Motor neuron (in vitro differentiated cells): ENCODE data around the gene FSTL4. TPM values are rescaled to one million over a fixed set of nuclear protein-coding genes. Genes with fewer than 3 reads are reported as not detected.
"Not testable (repeated sequence)": the region's sequence is repeated elsewhere in the genome, so short reads cannot be mapped to it uniquely, and the experiment has no call there.

Experiments
- ATAC-seq, 8 experiments: fragments of 200-7000 bp; cut with Tn5 transposase; replicated peaks in 6 of 8; 2 replicates each; pipeline ENCODE4 v1.8.0; 2021; ENCODE audit warnings: mild to moderate bottlenecking in 8 of 8, moderate library complexity in 8 of 8
- H3K27ac ChIP-seq, 2 donors: fragments of 250-450 bp; sonication (Bioruptor Pico); 2 replicates each; pipeline ENCODE4 v1.9.0; 2021; ENCODE audit warnings: antibody characterized with exemption in 2 of 2, mild to moderate bottlenecking in 2 of 2, moderate library complexity in 1 of 2
- H3K4me1 ChIP-seq, 2 donors: fragments of 250-450 bp; sonication (Bioruptor Pico); replicated peaks in 1 of 2; 2 replicates each; pipeline ENCODE4 v1.6.1; 2021; ENCODE audit warnings: antibody characterized with exemption in 2 of 2, mild to moderate bottlenecking in 2 of 2, moderate library complexity in 1 of 2
- H3K4me3 ChIP-seq, 5 donors: fragments of 250-450 bp; sonication (Bioruptor Pico); 2 replicates each; pipeline ENCODE4 v1.9.0; 2021; ENCODE audit warnings: antibody characterized with exemption in 5 of 5, mild to moderate bottlenecking in 5 of 5, moderate library complexity in 4 of 5
- WGBS, 10 experiments: fragments of 450-650 bp; shearing (Covaris generic); methylation state at CpG; one replicate each; pipeline ENCODE4 v1.0.0; 2022; 5-methylcytosine and 5-hydroxymethylcytosine counted together
- in situ Hi-C, 9 experiments: fragments of 400-800 bp; cut with MboI; loops; one replicate each; pipeline ENCODE4 v1.15.0; 2021; ENCODE audit warnings: low sequenced_read_pairs in 9 of 9, low pct_unique_long_range_greater_than_20kb in 2 of 9; ENCODE audit not compliant: unreplicated experiment in 9 of 9
- total RNA-seq, 8 experiments: library from RNA; unstranded; fragments of 300-600 nt; gene quantifications; 2 replicates each; pipeline versions ENCODE4 v1.2.3 to v1.2.4, GENCODE V29; 2022

FSTL4 gene
- total RNA-seq, 8 experiments from 2014 or later: 0.13 to 5.5 (median 1.9) TPM

DNA sequence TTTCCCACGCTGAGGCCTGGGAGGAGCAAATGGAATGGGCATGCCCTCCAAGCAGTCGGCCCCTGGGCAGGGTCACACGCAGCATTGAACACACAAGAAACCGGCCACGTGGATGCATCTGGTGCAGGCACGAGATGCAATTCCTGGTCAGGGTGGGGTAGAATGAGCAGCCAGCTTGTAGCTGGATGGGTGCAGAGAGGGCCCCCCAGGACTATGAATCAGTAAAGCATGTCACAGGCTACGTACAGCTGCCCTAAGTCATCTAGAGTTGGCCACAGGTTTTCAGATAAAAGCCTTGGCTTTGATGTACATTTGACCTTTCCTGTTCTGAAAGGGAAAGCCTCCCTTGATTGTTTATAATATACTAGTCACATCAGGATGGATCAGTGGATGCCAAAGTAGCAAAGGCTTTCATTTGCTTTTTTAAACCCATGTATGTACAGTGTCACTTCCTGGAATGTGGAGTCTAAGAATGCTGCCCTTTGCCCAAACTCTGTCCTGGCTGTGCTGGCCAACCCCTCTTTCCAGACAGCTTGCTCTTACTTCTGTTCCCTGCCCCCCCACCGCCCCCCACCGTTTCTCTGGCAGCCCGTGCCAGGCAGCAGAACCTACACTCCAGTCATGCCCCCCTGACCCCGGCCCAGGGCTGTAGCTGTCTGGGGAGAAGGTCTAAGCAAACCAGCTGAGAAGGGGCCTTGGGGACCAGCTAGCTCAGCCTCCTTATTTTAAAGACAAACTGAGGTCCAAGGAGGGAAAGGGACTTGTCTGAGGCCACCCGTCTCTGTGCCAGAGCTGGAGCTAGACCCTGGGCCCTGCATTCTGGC is 391.3 kb downstream of the FSTL4 start:
- WGBS, 10 experiments: 70 to 100% (median 80%) methylated on average over 1 to 3 of the region's 12 CpGs; no CpG with 5 or more reads in 4 of the 10 experiments
- ATAC-seq: peak in 2 of 8 experiments; percentile 21 to 51
- no peaks in the 10 kb centered on the region for H3K4me1 ChIP-seq
- no peak overlapping the region for H3K27ac ChIP-seq
- in situ Hi-C loops: no loop called here
- no peak overlapping the region for H3K4me3 ChIP-seq

DNA sequence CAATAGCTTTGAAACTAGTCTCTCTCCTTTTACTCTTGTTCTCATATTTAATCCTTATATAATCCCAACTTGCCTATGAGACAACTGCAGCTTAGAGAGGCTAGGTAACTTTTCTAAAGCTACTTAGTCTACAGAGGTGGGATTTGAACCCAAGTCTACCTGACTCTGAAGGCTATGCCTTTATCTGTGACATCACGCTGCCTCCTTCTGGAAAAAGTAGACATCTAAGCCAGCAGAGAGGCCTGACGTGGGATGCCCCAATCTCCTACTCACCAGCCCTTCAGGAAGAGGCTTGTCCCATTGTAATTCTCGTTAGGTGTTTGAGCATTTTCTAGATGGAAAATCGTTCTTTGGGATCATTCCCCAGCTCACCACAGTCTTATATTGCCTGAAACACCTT is 393.0 kb downstream of the FSTL4 start:
- in situ Hi-C loops: no loop called here
- WGBS, 10 experiments: 0 to 100% (median 75%) methylated on average over 1 to 4 of the region's 4 CpGs; no CpG with 5 or more reads in 4 of the 10 experiments

DNA sequence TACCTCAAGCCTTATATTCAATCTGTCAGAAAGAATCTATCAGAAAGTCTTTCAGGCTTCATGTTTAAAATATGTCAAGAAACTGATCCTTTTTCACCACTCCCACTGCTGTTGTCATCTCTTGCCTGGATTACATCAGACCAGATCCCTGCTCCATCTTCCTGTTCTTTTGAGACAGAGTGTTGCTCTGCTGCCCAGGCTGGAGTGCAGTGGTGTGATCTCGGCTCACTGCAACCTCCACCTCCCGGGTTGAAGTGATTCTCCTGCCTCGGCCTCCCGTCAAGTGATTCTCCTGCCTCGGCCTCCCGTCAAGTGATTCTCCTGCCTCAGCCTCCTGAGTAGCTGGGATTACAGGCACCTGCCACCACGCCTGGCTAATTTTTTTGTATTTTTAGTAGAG is 396.2 kb downstream of the FSTL4 start:
- 55 to 97% (median 89%) methylated on average over 2 to 6 of the region's 7 CpGs; no CpG with 5 or more reads in 5 of the 10 experiments for WGBS, 10 experiments
- H3K4me3 ChIP-seq, in situ Hi-C loops, H3K27ac ChIP-seq, H3K4me1 ChIP-seq, ATAC-seq: not testable (repeated sequence)

More for the DNA sequence above, 393.0 kb downstream of the FSTL4 start:
- no peak overlapping the region for H3K27ac ChIP-seq
- no peak for ATAC-seq
- H3K4me1 ChIP-seq: no peaks in the 10 kb centered on the region
- no peak overlapping the region for H3K4me3 ChIP-seq

DNA sequence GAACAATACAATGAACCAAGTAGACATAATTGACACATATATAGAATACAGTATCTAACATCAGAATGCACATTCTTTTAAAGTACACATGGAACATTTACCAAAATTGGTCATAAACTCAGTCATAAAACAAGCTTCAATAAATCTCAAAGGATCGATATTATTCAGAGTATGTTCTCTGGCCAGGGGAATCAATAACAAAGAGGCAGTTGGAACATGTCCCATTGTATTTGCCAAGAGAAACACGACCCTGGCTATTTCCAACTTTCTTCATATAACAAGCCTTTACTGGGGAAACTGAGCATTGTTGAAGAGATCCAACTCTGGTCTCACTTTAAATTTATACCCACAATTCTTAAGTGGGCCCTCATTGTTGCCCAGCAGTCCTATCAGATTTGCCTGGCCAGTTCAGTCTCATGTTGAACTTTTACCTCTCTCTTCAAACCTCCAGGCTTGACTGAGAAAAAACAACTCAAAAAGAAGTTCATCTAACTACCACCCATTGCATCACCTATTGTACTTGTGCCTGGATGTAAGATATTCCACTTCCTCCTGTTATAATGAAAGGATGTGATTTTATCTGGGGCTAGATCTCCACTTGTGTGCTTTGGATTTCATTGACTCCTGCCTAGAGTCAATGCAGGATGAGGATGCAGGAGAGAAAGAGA is 398.1 kb downstream of the FSTL4 start:
- in situ Hi-C loops: no loop called here
- H3K4me1 ChIP-seq: no peaks in the 10 kb centered on the region
- ATAC-seq: no peak
- no peak overlapping the region for H3K27ac ChIP-seq
- no peak overlapping the region for H3K4me3 ChIP-seq
- WGBS, 10 experiments: 62 to 100% (median 82%) methylated on average over 1 to 2 of the region's 2 CpGs; no CpG with 5 or more reads in 2 of the 10 experiments

DNA sequence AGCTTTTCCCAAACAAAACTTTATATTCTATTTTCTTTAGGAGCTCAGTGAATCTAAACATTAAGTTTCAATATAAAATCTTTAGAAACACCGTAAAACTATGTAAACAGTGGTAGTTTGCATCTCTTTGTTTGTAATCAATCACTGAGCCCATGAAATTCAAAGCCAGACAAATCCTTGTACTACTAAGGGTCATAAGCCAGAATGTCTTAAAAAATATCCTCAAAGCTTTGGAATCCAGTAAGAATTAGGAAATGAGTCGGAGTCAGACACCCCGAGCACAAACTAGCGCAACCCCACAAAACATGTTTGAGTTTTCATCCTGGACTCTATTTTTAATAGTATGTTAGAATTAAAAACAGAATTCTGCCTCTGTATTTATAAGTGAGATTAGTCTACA is 406.7 kb downstream of the FSTL4 start:
- no peak for ATAC-seq
- Histone ChIP-seq H3K27ac (no peak overlapping the region), H3K4me3 (no peak overlapping the region), H3K4me1 (no peaks in the 10 kb centered on the region)
- WGBS, 10 experiments: 25 to 92% (median 65%) methylated on average over 1 to 4 of the region's 4 CpGs
- in situ Hi-C loops: no loop called here

DNA sequence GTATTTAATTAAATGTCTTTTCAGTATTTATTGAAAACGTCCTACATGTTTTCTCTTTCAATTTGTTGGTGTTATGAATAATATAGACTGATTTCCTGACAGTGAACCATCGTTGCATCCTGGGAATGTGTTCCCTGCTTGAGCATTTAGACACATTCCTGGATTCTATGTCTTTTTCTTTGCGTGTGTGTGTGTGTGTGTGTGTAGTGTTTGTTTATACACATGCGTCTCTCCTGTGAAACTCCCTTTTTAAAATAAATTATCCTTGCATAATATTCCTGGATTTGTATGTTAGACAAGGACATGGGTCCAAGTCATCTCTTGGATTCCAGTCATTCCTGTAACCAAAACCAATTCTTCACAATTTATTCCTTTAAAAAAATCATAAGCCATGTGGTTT is 407.1 kb downstream of the FSTL4 start:
- ATAC-seq: peak in 3 of 8 experiments; percentile 68 to 72 (median 69)
- WGBS, 10 experiments: 0 to 83% (median 52%) methylated on average over 1 to 4 of the region's 4 CpGs; no CpG with 5 or more reads in 1 of the 10 experiments
- in situ Hi-C loops: no loop called here
- Histone ChIP-seq H3K4me1 (peaks cover under 1 to 4% of the 10 kb centered on the region in 2 donors), H3K4me3 (no peak overlapping the region), H3K27ac (no peak overlapping the region)

DNA sequence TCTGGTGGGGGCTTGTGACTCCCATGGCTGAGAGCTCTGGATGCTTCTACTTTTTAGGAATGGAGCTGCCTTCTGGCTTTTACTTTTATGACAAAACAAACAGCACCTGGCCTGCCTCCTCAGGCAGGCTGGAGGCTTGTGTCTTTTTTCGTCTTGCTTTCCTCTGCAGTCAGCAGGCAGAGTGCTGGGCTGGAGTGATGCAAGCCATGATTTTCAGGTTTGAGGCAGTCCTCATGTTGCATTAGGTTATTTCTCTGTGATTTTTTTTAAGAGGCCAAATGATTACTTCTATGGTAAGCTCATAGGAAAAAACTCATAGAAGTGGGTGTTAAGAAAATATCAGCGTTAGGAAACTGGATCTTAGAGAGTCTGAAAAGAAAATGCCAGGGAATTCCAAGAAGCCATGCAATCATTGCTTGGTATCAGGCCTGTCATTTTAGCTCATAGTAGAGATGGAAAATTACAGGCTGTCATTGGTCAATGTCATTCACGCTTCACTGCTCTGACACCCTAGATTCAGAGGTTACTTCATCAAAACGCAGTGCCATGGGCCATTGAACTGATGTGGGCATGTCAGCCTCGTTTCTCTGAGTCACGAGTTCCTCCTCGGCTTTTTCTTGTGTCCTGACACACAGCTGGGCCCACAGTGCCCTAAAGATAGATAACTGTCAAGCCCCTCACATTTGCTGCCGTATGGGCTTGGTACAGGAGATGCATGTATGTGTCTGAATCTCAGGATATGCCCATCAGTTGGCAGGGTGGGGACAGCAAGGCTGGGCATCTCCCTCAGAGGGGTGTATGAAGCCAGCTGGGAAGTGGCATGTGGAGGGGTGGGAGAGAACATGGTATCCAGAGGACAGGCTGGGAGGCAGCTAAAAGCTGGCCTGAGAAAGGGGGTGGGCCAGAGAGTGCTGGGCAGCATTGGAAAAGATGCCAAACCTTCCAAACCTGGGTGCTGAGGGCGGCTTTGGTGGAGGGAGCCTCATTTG is 408.7 kb downstream of the FSTL4 start:
- in situ Hi-C loops: no loop called here
- Histone ChIP-seq H3K27ac (no peak overlapping the region), H3K4me3 (no peak overlapping the region), H3K4me1 (peaks cover 14 to 17% of the 10 kb centered on the region in 2 donors)
- 45 to 100% (median 72%) methylated on average over 1 to 8 of the region's 9 CpGs; no CpG with 5 or more reads in 1 of the 10 experiments for WGBS, 10 experiments
- ATAC-seq: peak in 5 of 8 experiments; percentile 34 to 76 (median 47)

DNA sequence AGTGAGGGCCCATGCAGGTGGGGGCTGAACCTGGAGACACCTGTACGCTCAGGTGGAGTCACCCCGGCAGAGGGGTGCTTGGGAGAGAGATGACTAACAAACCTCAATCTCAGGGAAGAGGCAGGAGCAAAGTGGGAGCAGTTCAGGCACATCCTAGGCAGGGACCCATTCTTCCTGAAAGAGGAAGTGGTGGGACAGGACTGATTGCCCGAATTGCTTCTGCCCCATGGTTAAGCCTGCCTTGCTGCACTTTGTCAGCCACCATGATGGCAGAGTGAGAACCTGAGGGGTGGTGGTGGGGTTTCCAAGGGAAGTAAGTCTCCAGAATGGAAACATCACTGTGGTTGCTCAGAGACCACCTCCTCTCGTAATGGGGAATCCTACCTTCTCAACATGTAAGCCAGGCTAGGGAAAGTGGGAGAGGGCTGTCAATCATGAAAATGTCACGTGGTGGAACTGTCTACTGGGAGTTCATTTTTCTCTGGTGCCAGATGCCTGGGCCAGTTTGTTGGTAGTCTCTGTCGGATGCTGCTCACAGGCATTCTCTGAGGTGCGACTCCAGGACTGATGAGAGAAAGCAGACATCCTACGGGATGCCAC is 410.2 kb downstream of the FSTL4 start:
- no peak for ATAC-seq
- no peak overlapping the region for H3K4me3 ChIP-seq
- in situ Hi-C loops: no loop called here
- H3K27ac ChIP-seq: no peak overlapping the region
- 48 to 100% (median 86%) methylated on average over 1 to 6 of the region's 8 CpGs; no CpG with 5 or more reads in 4 of the 10 experiments for WGBS, 10 experiments
- H3K4me1 ChIP-seq: peaks cover 14 to 17% of the 10 kb centered on the region in 2 donors

DNA sequence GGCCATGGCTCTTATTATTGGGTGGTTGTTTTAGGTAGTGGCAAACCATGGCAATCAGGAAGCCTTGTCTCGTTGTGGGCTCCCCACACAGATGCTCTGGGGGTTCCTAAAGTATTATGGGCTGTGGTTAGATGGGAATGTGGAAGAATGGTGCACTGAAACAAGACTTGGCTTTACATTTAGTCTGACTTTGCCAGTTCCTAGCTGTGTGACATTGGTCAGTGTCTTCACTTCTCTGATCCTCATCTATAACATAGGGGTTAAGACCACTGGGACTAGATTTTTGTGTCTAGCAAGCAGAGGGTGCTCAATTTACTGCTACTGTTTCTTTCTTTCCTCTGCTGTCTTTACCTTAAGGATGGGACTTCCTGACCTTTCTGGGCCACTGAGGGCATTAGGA is 411.0 kb downstream of the FSTL4 start:
- WGBS, 10 experiments: 20 to 75% (median 38%) methylated on average over 1 of the region's 1 CpG; no CpG with 5 or more reads in 6 of the 10 experiments
- H3K4me3 ChIP-seq: no peak overlapping the region
- H3K27ac ChIP-seq: no peak overlapping the region
- peaks cover 14 to 17% of the 10 kb centered on the region in 2 donors for H3K4me1 ChIP-seq
- no peak for ATAC-seq
- in situ Hi-C loops: no loop called here

DNA sequence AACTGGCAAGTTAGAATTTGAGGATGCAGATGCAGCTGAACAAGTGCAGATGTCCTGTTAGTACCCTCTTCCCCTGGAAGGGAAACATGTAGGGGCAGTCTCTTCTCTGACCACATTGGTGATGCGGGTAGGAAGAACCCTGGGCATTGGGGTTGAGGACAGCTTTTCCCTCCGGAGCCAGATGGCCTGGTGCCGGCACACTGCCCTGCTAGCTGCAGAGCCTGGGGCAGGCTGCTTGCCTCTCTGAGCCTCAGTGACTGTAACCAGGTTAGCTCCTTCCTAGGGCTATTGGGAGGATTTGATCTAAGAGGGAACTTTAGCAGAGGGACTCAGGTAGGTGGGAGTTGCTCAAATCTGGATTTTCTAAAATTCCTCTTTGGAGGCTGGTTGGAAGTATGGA is 412.1 kb downstream of the FSTL4 start:
- 80 to 100% (median 83%) methylated on average over 1 to 3 of the region's 3 CpGs; no CpG with 5 or more reads in 5 of the 10 experiments for WGBS, 10 experiments
- Histone ChIP-seq H3K4me1 (peaks cover 14 to 17% of the 10 kb centered on the region in 2 donors), H3K27ac (peak overlapping the region in 1 of 2 donors; percentile 30), H3K4me3 (no peak overlapping the region)
- in situ Hi-C loops: no loop called here
- no peak for ATAC-seq

DNA sequence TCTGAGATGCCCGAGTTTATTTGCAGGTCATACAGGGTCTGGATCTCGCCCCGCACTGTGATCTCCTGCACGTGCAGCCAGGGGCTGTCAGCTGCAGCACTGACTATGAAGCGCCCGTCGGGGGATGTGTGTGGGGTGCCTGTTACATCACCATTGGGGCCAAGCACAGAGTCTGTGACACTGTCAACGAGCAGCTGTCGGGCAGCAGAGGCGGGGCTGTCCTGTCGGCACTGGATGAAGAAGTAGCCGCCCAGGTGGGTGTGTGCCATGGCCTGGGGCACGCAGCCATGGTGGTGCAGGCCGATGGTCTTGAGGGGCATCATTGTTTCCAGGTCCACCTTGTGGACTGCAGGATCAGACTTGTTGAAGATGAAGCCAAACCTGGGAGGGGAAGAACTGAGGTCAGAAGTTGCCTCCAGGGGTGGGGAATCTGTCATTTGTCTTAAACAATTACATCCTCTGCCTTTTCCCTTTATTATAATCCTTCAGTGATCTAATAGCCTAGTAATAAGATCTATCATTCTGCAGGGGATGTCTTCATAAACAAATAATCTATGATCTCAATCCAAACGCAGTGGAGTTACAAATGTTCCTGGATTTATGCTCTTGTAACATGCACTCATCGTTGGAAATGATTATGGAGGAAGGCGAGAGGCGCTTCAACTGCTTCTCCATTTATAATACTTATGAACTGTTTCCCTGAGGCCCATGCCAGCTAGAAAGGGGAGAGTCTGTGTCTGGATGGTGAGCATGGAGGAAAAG is 412.7 kb downstream of the FSTL4 start:
- H3K27ac ChIP-seq: no peak overlapping the region
- ATAC-seq: peak in 7 of 8 experiments; percentile 20 to 88 (median 79)
- no peak overlapping the region for H3K4me3 ChIP-seq
- in situ Hi-C loops: no loop called here
- 0 to 71% (median 27%) methylated on average over 1 to 9 of the region's 18 CpGs; no CpG with 5 or more reads in 2 of the 10 experiments for WGBS, 10 experiments
- H3K4me1 ChIP-seq: peaks cover 14 to 17% of the 10 kb centered on the region in 2 donors
